ENCODE data around the gene SPOCK2. TPM values are rescaled to one million over a fixed set of nuclear protein-coding genes. Genes with fewer than 3 reads are reported as not detected.

SPOCK2 gene
- total and polyA plus RNA-seq, 10 of the 15 experiments (the other 5 are each of a cell fraction or from before 2014, with no cell fraction given), result 0.02 to 1.5 (median 0.58) TPM

DNA sequence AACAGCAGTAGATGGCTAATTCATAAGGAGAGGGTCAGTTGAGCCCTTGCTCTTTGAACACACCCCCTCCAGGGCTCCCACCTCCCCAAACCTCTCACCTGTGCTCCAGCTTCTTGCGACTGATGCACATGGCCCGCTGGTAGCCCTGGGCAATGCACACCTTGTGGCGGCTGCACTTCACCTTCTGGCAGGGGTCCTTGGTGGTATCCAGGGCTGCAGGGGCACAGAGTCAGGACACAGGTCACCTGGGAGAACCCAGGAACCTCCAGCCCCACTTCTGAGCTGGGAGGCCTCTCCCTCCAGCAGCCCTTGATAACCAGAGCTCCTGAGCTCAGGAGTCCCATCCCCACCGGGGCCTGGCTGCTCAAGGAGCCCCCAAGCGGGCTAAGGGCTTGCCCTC lies 16.3 kb downstream of the SPOCK2 start:
- 79% methylated on average over 5 of the region's 5 CpGs for WGBS (ENCODE audit: insufficient coverage, insufficient replicate concordance, low lambda C conversion rate, missing lambda C conversion rate)
- ATAC-seq (no peak), DNase-seq (ENCODE audit: low read depth, low spot score) (no peak), FAIRE-seq (no peak)
- Histone ChIP-seq H3K9ac (ENCODE audit: control insufficient read depth, insufficient read depth, low read length) (no peak overlapping the region), H3K4me1 (ENCODE audit: control insufficient read depth, insufficient read depth, low read length) (peaks cover 15% of the 10 kb centered on the region), H3K9me3 (replicated peaks; ENCODE audit: control insufficient read depth, insufficient read depth, low read length) (no peaks in the 10 kb centered on the region), H4K20me1 (ENCODE audit: control insufficient read depth, insufficient read depth) (no peaks in the 10 kb centered on the region), H3K4me2 (ENCODE audit: control insufficient read depth, insufficient read depth) (no peak overlapping the region), H2AFZ (ENCODE audit: control insufficient read depth, low read depth, low read length) (no peak overlapping the region), H3K4me3 (no peak overlapping the region), H3K27ac (ENCODE audit: control insufficient read depth, insufficient read depth) (no peak overlapping the region), H3K79me2 (ENCODE audit: control insufficient read depth, insufficient read depth, low read length) (no peaks in the 10 kb centered on the region), H3K27me3 (replicated peaks in 1 of 2; ENCODE audit: control insufficient read depth in 2 of 2, insufficient read depth in 2 of 2, low read length in 1 of 2) (no peaks in the 10 kb centered on the region), H3K36me3 (ENCODE audit: control insufficient read depth in 2 of 2, insufficient read depth in 2 of 2, low read length in 1 of 2) (no peaks in the 10 kb centered on the region)
- ChIA-PET SMC1A (ENCODE audit: uncharacterized antibody, unreplicated experiment) (interaction anchor here (1.3 to 1.8 kb wide), 3 partner anchors 17 to 25 kb away, joined by 4 to 8 read pairs (median 5); no protein-coding TSS in a partner anchor), RAD21 (ENCODE audit: unreplicated experiment) (interaction anchor here (3.8 kb wide), 1 partner anchor 23 kb away, joined by 34 read pairs; no protein-coding TSS in a partner anchor), POLR2A (no interaction called here), CTCF (interaction anchor here (0.7 to 7.0 kb wide), 7 partner anchors 11 to 266 kb away, joined by 3 to 65 read pairs (median 3); no protein-coding TSS in a partner anchor)
- no TSS peak for BruUV-seq (replicated peaks)
- in situ Hi-C loops (cut with MboI) (no loop called here), intact Hi-C loops (cut with micrococcal nuclease; ENCODE audit: unreplicated experiment) (no loop called here)
- TF ChIP-seq POU2F2 (IDR thresholded peaks at IDR 0.05; ENCODE audit: borderline replicate concordance, low read depth, low read length), result no peak
- no peak for TF ChIP-seq KDM1A (IDR thresholded peaks at IDR 0.05; ENCODE audit: borderline replicate concordance)
- no peak for TF ChIP-seq SMARCA5 (IDR thresholded peaks at IDR 0.05)
- no peak for TF ChIP-seq ZSCAN29 (IDR thresholded peaks at IDR 0.05)
- no peak for TF ChIP-seq HDAC6 (IDR thresholded peaks at IDR 0.05; ENCODE audit: unreplicated experiment)
- no peak for TF ChIP-seq PAX5 (IDR thresholded peaks at IDR 0.05; ENCODE audit: borderline replicate concordance, low read depth, low read length)
- no peak for TF ChIP-seq SMC3 (IDR thresholded peaks at IDR 0.05; ENCODE audit: borderline replicate concordance, low read length)
- TF ChIP-seq BMI1 (IDR thresholded peaks at IDR 0.05; ENCODE audit: borderline replicate concordance), result no peak
- no peak for TF ChIP-seq IKZF1 (conservative IDR thresholded peaks at IDR 0.05)
- TF ChIP-seq, protein P1, sequence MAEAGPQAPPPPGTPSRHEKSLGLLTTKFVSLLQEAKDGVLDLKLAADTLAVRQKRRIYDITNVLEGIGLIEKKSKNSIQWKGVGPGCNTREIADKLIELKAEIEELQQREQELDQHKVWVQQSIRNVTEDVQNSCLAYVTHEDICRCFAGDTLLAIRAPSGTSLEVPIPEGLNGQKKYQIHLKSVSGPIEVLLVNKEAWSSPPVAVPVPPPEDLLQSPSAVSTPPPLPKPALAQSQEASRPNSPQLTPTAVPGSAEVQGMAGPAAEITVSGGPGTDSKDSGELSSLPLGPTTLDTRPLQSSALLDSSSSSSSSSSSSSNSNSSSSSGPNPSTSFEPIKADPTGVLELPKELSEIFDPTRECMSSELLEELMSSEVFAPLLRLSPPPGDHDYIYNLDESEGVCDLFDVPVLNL (IDR thresholded peaks at IDR 0.05; ENCODE audit: low read depth, low read length), result no peak
- TF ChIP-seq IKZF2 (IDR thresholded peaks at IDR 0.05), result no peak
- no peak for TF ChIP-seq CHD1 (IDR thresholded peaks at IDR 0.05; ENCODE audit: low read depth, low read length)
- no peak for TF ChIP-seq ZZZ3 (IDR thresholded peaks at IDR 0.05; ENCODE audit: control insufficient read depth, insufficient read length, low read depth)
- TF ChIP-seq TCF7 (IDR thresholded peaks at IDR 0.05; ENCODE audit: borderline replicate concordance), result no peak
- no peak for TF ChIP-seq YY1 (IDR thresholded peaks at IDR 0.05; ENCODE audit: low read depth, low read length)

Measured in GM12878 (cell line).